ENCODE results near the gene CLNS1A.

DNA sequence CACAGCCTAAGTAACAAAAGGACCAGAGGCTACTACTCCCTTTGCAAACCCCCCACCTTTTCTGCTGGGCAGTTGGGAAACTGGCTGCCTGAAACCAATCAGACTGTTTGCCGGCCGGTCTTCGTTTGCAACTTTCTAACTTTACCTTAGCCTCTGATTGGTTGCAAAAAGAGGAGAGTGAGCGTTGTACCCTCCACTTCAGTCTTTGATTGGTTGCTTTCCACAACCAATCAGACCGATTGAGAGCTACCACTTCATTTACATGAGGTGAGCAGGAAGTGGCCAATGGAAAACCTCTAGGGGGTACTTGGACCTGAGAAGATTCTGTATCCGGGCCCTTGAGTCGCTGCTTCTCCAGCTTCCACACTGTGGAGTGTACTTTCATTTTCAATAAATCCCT is 18.8 kb upstream of the CLNS1A start:
- TF ChIP-seq CTCF (IDR thresholded peaks at IDR 0.05), result no peak
- TF ChIP-seq, protein P1, sequence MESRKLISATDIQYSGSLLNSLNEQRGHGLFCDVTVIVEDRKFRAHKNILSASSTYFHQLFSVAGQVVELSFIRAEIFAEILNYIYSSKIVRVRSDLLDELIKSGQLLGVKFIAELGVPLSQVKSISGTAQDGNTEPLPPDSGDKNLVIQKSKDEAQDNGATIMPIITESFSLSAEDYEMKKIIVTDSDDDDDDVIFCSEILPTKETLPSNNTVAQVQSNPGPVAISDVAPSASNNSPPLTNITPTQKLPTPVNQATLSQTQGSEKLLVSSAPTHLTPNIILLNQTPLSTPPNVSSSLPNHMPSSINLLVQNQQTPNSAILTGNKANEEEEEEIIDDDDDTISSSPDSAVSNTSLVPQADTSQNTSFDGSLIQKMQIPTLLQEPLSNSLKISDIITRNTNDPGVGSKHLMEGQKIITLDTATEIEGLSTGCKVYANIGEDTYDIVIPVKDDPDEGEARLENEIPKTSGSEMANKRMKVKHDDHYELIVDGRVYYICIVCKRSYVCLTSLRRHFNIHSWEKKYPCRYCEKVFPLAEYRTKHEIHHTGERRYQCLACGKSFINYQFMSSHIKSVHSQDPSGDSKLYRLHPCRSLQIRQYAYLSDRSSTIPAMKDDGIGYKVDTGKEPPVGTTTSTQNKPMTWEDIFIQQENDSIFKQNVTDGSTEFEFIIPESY (IDR thresholded peaks at IDR 0.05; ENCODE audit: borderline replicate concordance, low read depth), result no peak
- TF ChIP-seq, protein P2, sequence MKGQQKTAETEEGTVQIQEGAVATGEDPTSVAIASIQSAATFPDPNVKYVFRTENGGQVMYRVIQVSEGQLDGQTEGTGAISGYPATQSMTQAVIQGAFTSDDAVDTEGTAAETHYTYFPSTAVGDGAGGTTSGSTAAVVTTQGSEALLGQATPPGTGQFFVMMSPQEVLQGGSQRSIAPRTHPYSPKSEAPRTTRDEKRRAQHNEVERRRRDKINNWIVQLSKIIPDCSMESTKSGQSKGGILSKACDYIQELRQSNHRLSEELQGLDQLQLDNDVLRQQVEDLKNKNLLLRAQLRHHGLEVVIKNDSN (IDR thresholded peaks at IDR 0.05; ENCODE audit: borderline replicate concordance, low read depth), result no peak
- no peak for TF ChIP-seq CHD2 (IDR thresholded peaks at IDR 0.05; ENCODE audit: low read length, partially characterized antibody)
- TF ChIP-seq TEAD4 (IDR thresholded peaks at IDR 0.05; ENCODE audit: borderline replicate concordance, insufficient read depth), result no peak
- TF ChIP-seq RFX5 (IDR thresholded peaks at IDR 0.05; ENCODE audit: low read length), result no peak
- no peak for TF ChIP-seq RAD21 (IDR thresholded peaks at IDR 0.05; ENCODE audit: low read length)
- no peak for TF ChIP-seq FOXM1 (IDR thresholded peaks at IDR 0.05; ENCODE audit: low read depth)
- TF ChIP-seq EP300 (IDR thresholded peaks at IDR 0.05; ENCODE audit: borderline replicate concordance in 1 of 2, low read depth in 1 of 2, low read length in 1 of 2), result no peak
- TF ChIP-seq TCF12 (IDR thresholded peaks at IDR 0.05), result no peak
- no peak for TF ChIP-seq TAF1 (IDR thresholded peaks at IDR 0.05; ENCODE audit: borderline replicate concordance, low read depth, low read length)
- no peak for TF ChIP-seq JUND (IDR thresholded peaks at IDR 0.05)

Data from SK-N-SH (cell line).